Mesenchymal stem cell (in vitro differentiated cells and primary cell): ENCODE measurements around the gene FAM24A.

Experiments used
- DNase-seq: peaks from one replicate; pipeline ENCODE4 v3.0.0-alpha.2; 2013
- H2AFZ ChIP-seq: one replicate; pipeline ENCODE4 v1.6.1; 2013; ENCODE audit warnings: low read depth, mild to moderate bottlenecking, control low read depth, inconsistent platforms, low read length, moderate library complexity
- H2AK5ac ChIP-seq: 2 replicates; pipeline ENCODE4 v1.6.1; 2013; ENCODE audit warnings: low read length, moderate library complexity, mild to moderate bottlenecking, inconsistent platforms; ENCODE audit not compliant: severe bottlenecking
- H2BK120ac ChIP-seq: one replicate; pipeline ENCODE4 v1.6.1; 2013; ENCODE audit warnings: low read depth, mild to moderate bottlenecking, inconsistent platforms, low read length, moderate library complexity
- H2BK12ac ChIP-seq, 2 experiments: one replicate each; pipeline ENCODE4 v1.6.1; 2013; ENCODE audit warnings: inconsistent platforms in 2 of 2, low read length in 2 of 2, mild to moderate bottlenecking in 2 of 2, moderate library complexity in 2 of 2, control low read depth in 1 of 2
- H2BK15ac ChIP-seq: one replicate; pipeline ENCODE4 v1.6.1; 2013; ENCODE audit warnings: mild to moderate bottlenecking, low read depth, inconsistent platforms; ENCODE audit not compliant: poor library complexity, severe bottlenecking
- H2BK5ac ChIP-seq: 2 replicates; pipeline ENCODE4 v1.6.1; 2013; ENCODE audit warnings: low read depth, mild to moderate bottlenecking, low read length, control low read depth, inconsistent platforms; ENCODE audit not compliant: poor library complexity, severe bottlenecking
- H3K14ac ChIP-seq, 2 experiments: one replicate each; pipeline ENCODE4 v1.6.1; 2013; ENCODE audit warnings: inconsistent platforms in 2 of 2, low read length in 2 of 2, control low read depth in 1 of 2, mild to moderate bottlenecking in 1 of 2, moderate library complexity in 1 of 2
- H3K18ac ChIP-seq, 2 experiments: one replicate each; pipeline ENCODE4 v1.6.1; 2013; ENCODE audit warnings: inconsistent platforms in 2 of 2, low read length in 2 of 2, control low read depth in 1 of 2, low read depth in 1 of 2, mild to moderate bottlenecking in 1 of 2
- H3K23ac ChIP-seq, 2 experiments: one replicate each; pipeline ENCODE4 v1.6.1; 2013; ENCODE audit warnings: inconsistent platforms in 2 of 2, low read length in 2 of 2, mild to moderate bottlenecking in 2 of 2, moderate library complexity in 2 of 2, control low read depth in 1 of 2
- H3K27ac ChIP-seq: 2 replicates; pipeline ENCODE4 v1.5.1; 2013; ENCODE audit warnings: mild to moderate bottlenecking, moderate library complexity, low read length, control low read depth, inconsistent platforms; ENCODE audit not compliant: poor library complexity, severe bottlenecking
- H3K27me3 ChIP-seq, 2 experiments: 2 replicates each; pipeline versions ENCODE4 v1.6.1 to v1.7.0; 2013; ENCODE audit warnings: low read length in 2 of 2, mild to moderate bottlenecking in 2 of 2, moderate library complexity in 2 of 2, control low read depth in 1 of 2, inconsistent platforms in 1 of 2; ENCODE audit not compliant: control insufficient read depth in 1 of 2, insufficient read depth in 1 of 2
- H3K36me3 ChIP-seq, 2 experiments: 2 replicates each; pipeline versions ENCODE4 v1.6.1 to v1.7.0; 2013; ENCODE audit warnings: low read length in 2 of 2, control low read depth in 1 of 2, inconsistent platforms in 1 of 2, low read depth in 1 of 2, mild to moderate bottlenecking in 1 of 2; ENCODE audit not compliant: insufficient read depth in 2 of 2, control insufficient read depth in 1 of 2
- H3K4ac ChIP-seq, 2 experiments: one replicate each; pipeline ENCODE4 v1.6.1; 2013; ENCODE audit warnings: inconsistent platforms in 2 of 2, low read length in 2 of 2, mild to moderate bottlenecking in 2 of 2, moderate library complexity in 2 of 2, control low read depth in 1 of 2, low read depth in 1 of 2
- H3K4me1 ChIP-seq: 2 replicates; pipeline ENCODE4 v1.6.1; 2013; ENCODE audit warnings: low read depth, low read length, control low read depth; ENCODE audit not compliant: control insufficient read depth, insufficient read depth
- H3K4me2 ChIP-seq: 2 replicates; pipeline ENCODE4 v1.6.1; 2013; ENCODE audit warnings: low read length, mild to moderate bottlenecking, inconsistent platforms; ENCODE audit not compliant: poor library complexity, severe bottlenecking
- H3K4me3 ChIP-seq, 2 experiments: 2 replicates each; pipeline versions ENCODE4 v1.5.1 to v1.7.0; 2013; ENCODE audit warnings: low read length in 2 of 2, mild to moderate bottlenecking in 2 of 2, control low read depth in 1 of 2, low read depth in 1 of 2; ENCODE audit not compliant: insufficient read depth in 1 of 2
- H3K79me1 ChIP-seq: replicated peaks from 2 replicates; pipeline ENCODE4 v1.6.1; 2013; ENCODE audit warnings: mild to moderate bottlenecking, control low read depth, low read length, inconsistent platforms; ENCODE audit not compliant: poor library complexity, severe bottlenecking
- H3K9ac ChIP-seq: 2 replicates; pipeline ENCODE4 v1.7.0; 2013; ENCODE audit warnings: mild to moderate bottlenecking, low read length, moderate library complexity
- H3K9me3 ChIP-seq: 2 replicates; pipeline ENCODE4 v1.7.0; 2013; ENCODE audit warnings: mild to moderate bottlenecking, low read length; ENCODE audit not compliant: control insufficient read depth
- H4K8ac ChIP-seq: one replicate; pipeline ENCODE4 v1.6.1; 2013; ENCODE audit warnings: inconsistent platforms, mild to moderate bottlenecking, low read length, moderate library complexity
- H4K91ac ChIP-seq: one replicate; pipeline ENCODE4 v1.6.1; 2013; ENCODE audit warnings: mild to moderate bottlenecking, low read length, inconsistent platforms
- WGBS: methylation state at CpG from one replicate; pipeline ENCODE4 v1.1.7; 2013; ENCODE audit warnings: mixed read lengths; 5-methylcytosine and 5-hydroxymethylcytosine counted together

The FAM24A gene

GRCh38 chr10:122962405-122962804, 52.0 kb downstream of the FAM24A start:
- no peak overlapping the region for H2BK12ac ChIP-seq
- H3K4ac ChIP-seq = no peak overlapping the region
- H2BK5ac ChIP-seq = no peak overlapping the region
- H3K23ac ChIP-seq = no peak overlapping the region
- no peak for DNase-seq
- no peak overlapping the region for H3K14ac ChIP-seq
- H3K9me3 ChIP-seq = peaks cover 22% of the 10 kb centered on the region
- H2AK5ac ChIP-seq = no peak overlapping the region
- H4K8ac ChIP-seq = no peak overlapping the region
- no peak overlapping the region for H3K4me3 ChIP-seq
- no peak overlapping the region for H3K4me2 ChIP-seq
- H3K36me3 ChIP-seq = no peaks in the 10 kb centered on the region
- H2BK120ac ChIP-seq = no peak overlapping the region
- no peaks in the 10 kb centered on the region for H3K79me1 ChIP-seq
- H3K18ac ChIP-seq = no peak overlapping the region
- no peaks in the 10 kb centered on the region for H3K4me1 ChIP-seq
- no peak overlapping the region for H4K91ac ChIP-seq
- no peaks in the 10 kb centered on the region for H3K27me3 ChIP-seq
- H2AFZ ChIP-seq = peak overlapping the region; percentile 14
- H2BK15ac ChIP-seq = no peak overlapping the region
- H3K27ac ChIP-seq = no peak overlapping the region
- WGBS = 61% methylated on average over 3 of the region's 3 CpGs
- H3K9ac ChIP-seq = no peak overlapping the region
